K562 (cell line): ENCODE measurements around the gene FAM83D. TPM values are rescaled to one million over a fixed set of nuclear protein-coding genes. Genes with fewer than 3 reads are reported as not detected.

Source experiments
- ADNP ChIP-seq: fragments of 200-800 bp; sonication (Bioruptor generic); IDR thresholded peaks from 2 replicates; pipeline ENCODE4 v1.6.1; 2016; ENCODE audit warnings: missing genetic modification characterization, missing compliant biosample characterization
- ASH1L ChIP-seq: fragments of 450-650 bp; IDR thresholded peaks from 2 replicates; pipeline ENCODE4 v1.6.1; 2018; ENCODE audit warnings: borderline replicate concordance, mild to moderate bottlenecking, low read depth; ENCODE audit not compliant: partially characterized antibody
- BHLHE40 ChIP-seq: IDR thresholded peaks from 2 replicates; pipeline ENCODE4 v1.6.1; 2011; ENCODE audit warnings: low read length, improper control_type of control experiment
- CHD2 ChIP-seq: IDR thresholded peaks from 2 replicates; pipeline ENCODE4 v1.6.1; 2011; ENCODE audit warnings: low read depth, low read length
- E2F5 ChIP-seq: sonication (generic); formaldehyde crosslinking; IDR thresholded peaks from 2 replicates; pipeline ENCODE4 v1.8.0; 2022; ENCODE audit warnings: mild to moderate bottlenecking, missing genetic modification reagents
- GATAD2B ChIP-seq: fragments of 450-650 bp; IDR thresholded peaks from 2 replicates; pipeline ENCODE4 v1.6.1; 2017; ENCODE audit warnings: mild to moderate bottlenecking, borderline replicate concordance
- GTF3C2 ChIP-seq: IDR thresholded peaks from 3 replicates; pipeline ENCODE4 v1.6.1; 2011; ENCODE audit warnings: borderline replicate concordance, mild to moderate bottlenecking, moderate library complexity; ENCODE audit not compliant: insufficient read length; ENCODE audit errors: extremely low read depth
- MAFK ChIP-seq: IDR thresholded peaks from 2 replicates; pipeline ENCODE4 v1.6.1; 2011; ENCODE audit warnings: low read length, improper control_type of control experiment
- MAX ChIP-seq: sonication (generic); formaldehyde crosslinking; IDR thresholded peaks from 2 replicates; pipeline ENCODE4 v1.9.0; 2022; ENCODE audit warnings: mild to moderate bottlenecking, missing genetic modification reagents
- MTF1 ChIP-seq: fragments of 250-450 bp; sonication (Bioruptor Pico); IDR thresholded peaks from 2 replicates; pipeline ENCODE4 v1.9.0; 2021; ENCODE audit warnings: moderate library complexity, mild to moderate bottlenecking, inconsistent platforms, borderline replicate concordance
- MYBL2 ChIP-seq, 2 experiments: fragments of 450-650 bp in 1 of 2; sonication (generic) in 1 of 2; formaldehyde crosslinking in 1 of 2; IDR thresholded peaks; 2 replicates each; pipeline versions ENCODE4 v1.6.1 to v1.8.1; 2017 to 2022; ENCODE audit warnings: borderline replicate concordance in 1 of 2, inconsistent platforms in 1 of 2, low read depth in 1 of 2, mild to moderate bottlenecking in 1 of 2, missing genetic modification reagents in 1 of 2, moderate library complexity in 1 of 2
- PHF20 ChIP-seq: fragments of 450-650 bp; IDR thresholded peaks from 2 replicates; pipeline ENCODE4 v1.6.1; 2018; ENCODE audit not compliant: partially characterized antibody
- PTBP1 ChIP-seq: fragments of 200-400 bp; formaldehyde crosslinking; IDR thresholded peaks from 2 replicates; pipeline ENCODE4 v1.6.1; 2017; ENCODE audit warnings: low read depth, low read length
- PTRF ChIP-seq: fragments of 450-650 bp; IDR thresholded peaks from 2 replicates; pipeline ENCODE4 v1.6.1; 2016; ENCODE audit warnings: mild to moderate bottlenecking, missing genetic modification characterization, missing compliant biosample characterization
- RNF2 ChIP-seq: sonication (generic); IDR thresholded peaks from 2 replicates; pipeline ENCODE4 v1.6.1; 2016
- SIN3B ChIP-seq: fragments of 450-650 bp; IDR thresholded peaks from 2 replicates; pipeline ENCODE4 v1.6.1; 2017; ENCODE audit warnings: low read depth, mild to moderate bottlenecking, moderate library complexity
- SMARCA4 ChIP-seq: fragments of 450-650 bp; IDR thresholded peaks from 2 replicates; pipeline ENCODE4 v1.6.1; 2016
- TCF3 ChIP-seq: sonication (generic); formaldehyde crosslinking; IDR thresholded peaks from 2 replicates; pipeline ENCODE4 v1.4.0; 2020; ENCODE audit warnings: mild to moderate bottlenecking, missing genetic modification reagents
- TSC22D4 ChIP-seq: fragments of 450-650 bp; IDR thresholded peaks from 2 replicates; pipeline ENCODE4 v1.6.1; 2016; ENCODE audit warnings: missing genetic modification characterization, missing biosample characterization, control low read depth
- ZNF146 ChIP-seq: IDR thresholded peaks from one replicate; pipeline ENCODE4 v1.6.1; 2018; ENCODE audit warnings: missing compliant biosample characterization; ENCODE audit not compliant: unreplicated experiment
- ZNF561 ChIP-seq: fragments of 450-650 bp; formaldehyde crosslinking; conservative IDR thresholded peaks from 2 replicates; pipeline ENCODE4 v1.4.0; 2020; ENCODE audit warnings: mild to moderate bottlenecking, moderate library complexity
- ZNF764 ChIP-seq: fragments of 250-450 bp; sonication (Bioruptor Pico); IDR thresholded peaks from 2 replicates; pipeline ENCODE4 v1.4.0; 2020; ENCODE audit warnings: low read depth, mild to moderate bottlenecking, moderate library complexity
- ZNF79 ChIP-seq: fragments of 250-450 bp; sonication (Bioruptor Pico); IDR thresholded peaks from 2 replicates; pipeline ENCODE4 v1.4.0; 2020; ENCODE audit warnings: low read depth, mild to moderate bottlenecking, moderate library complexity
- polyA plus RNA-seq, 8 experiments: library from polyadenylated mRNA; depleted of rRNA in 4 of 8; stranded (reverse) in 5 of 8; unstranded in 3 of 8; fragments of >200 nt; fragmentation: Nextera tagmentation in 2 of 8; fragmentation: Illumina TruSeq in 1 of 8; extraction: Ambion mirVana in 2 of 8; extraction: Trizol in 1 of 8; gene quantifications; 2 replicates each; pipeline versions ENCODE4 v1.2.1 to v1.2.3, GENCODE V29; 2011 to 2014; ENCODE audit warnings: inconsistent platforms in 1 of 8, missing spikeins in 1 of 8
- total RNA-seq, 7 experiments: library from RNA; depleted of rRNA in 6 of 7; stranded (reverse); fragments of >200 nt in 6 of 7; fragmentation: Illumina TruSeq in 2 of 7; extraction: Trizol in 2 of 7; gene quantifications; 2 replicates each; pipeline versions ENCODE4 v1.2.1 to v1.2.3, GENCODE V29; 2011 to 2021; ENCODE audit warnings: low replicate concordance in 1 of 7
- TF ChIP-seq, protein P1 (sequence below): sonication (generic); formaldehyde crosslinking; IDR thresholded peaks from 2 replicates; pipeline ENCODE4 v1.5.0; 2020; ENCODE audit warnings: missing genetic modification reagents
- TF ChIP-seq, protein P2 (sequence below): fragments of 450-650 bp; IDR thresholded peaks from 2 replicates; pipeline ENCODE4 v1.6.1; 2018; ENCODE audit warnings: mild to moderate bottlenecking, low read depth; ENCODE audit not compliant: partially characterized antibody

The FAM83D gene
- total and polyA plus RNA-seq, 9 of the 15 experiments (the other 6 are each of a cell fraction or from before 2014, with no cell fraction given), result 8.2 to 66.1 (median 43.5) TPM

DNA sequence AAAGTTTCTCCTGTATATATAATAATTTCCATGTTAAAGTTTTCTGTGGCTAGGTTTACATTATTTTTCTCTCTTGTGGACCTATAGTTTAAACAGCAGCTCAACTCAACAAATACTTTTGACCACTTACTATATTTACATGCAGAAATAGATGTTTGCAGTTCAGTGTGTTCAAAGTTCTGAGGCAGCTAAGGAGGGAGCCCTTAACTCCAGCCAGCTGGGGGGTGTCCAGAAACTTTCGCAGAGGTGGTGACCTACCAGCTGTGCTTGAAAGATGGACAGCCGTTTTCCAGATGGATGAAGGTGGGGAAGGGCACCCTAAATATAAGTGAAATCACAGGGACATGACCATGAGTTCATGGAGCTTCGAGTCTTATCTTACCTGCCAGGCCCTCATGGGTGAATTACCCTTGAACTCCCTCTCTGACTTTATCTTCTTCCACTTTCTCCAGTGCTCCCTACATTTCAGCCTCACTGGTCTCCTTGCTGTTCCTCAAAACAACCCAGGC lies 69.4 kb downstream of the FAM83D start (continued):
- TF ChIP-seq, protein P1, sequence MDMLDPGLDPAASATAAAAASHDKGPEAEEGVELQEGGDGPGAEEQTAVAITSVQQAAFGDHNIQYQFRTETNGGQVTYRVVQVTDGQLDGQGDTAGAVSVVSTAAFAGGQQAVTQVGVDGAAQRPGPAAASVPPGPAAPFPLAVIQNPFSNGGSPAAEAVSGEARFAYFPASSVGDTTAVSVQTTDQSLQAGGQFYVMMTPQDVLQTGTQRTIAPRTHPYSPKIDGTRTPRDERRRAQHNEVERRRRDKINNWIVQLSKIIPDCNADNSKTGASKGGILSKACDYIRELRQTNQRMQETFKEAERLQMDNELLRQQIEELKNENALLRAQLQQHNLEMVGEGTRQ (CRISPR knock-in tag), result no peak
- no peak for TF ChIP-seq E2F5 (CRISPR knock-in tag)
- no peak for TF ChIP-seq PHF20
- no peak for TF ChIP-seq PTRF (tag)
- TF ChIP-seq MYBL2 (IDR thresholded peaks at IDR 0.05; ENCODE audit: low read depth), result no peak
- no peak for TF ChIP-seq MYBL2 (CRISPR knock-in tag; IDR thresholded peaks at IDR 0.05; ENCODE audit: borderline replicate concordance)
- TF ChIP-seq MAFK, result no peak
- TF ChIP-seq ZNF561 (CRISPR knock-in tag), result no peak
- no peak for TF ChIP-seq TSC22D4 (tag)
- TF ChIP-seq, protein P2, sequence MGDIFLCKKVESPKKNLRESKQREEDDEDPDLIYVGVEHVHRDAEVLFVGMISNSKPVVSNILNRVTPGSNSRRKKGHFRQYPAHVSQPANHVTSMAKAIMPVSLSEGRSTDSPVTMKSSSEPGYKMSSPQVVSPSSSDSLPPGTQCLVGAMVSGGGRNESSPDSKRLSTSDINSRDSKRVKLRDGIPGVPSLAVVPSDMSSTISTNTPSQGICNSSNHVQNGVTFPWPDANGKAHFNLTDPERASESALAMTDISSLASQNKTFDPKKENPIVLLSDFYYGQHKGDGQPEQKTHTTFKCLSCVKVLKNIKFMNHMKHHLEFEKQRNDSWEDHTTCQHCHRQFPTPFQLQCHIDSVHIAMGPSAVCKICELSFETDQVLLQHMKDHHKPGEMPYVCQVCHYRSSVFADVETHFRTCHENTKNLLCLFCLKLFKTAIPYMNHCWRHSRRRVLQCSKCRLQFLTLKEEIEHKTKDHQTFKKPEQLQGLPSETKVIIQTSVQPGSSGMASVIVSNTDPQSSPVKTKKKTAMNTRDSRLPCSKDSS, result no peak
- no peak for TF ChIP-seq GATAD2B
- TF ChIP-seq MAX (CRISPR knock-in tag), result no peak
- no peak for TF ChIP-seq ZNF764
- no peak for TF ChIP-seq MTF1 (CRISPR knock-in tag)
- no peak for TF ChIP-seq PTBP1
- no peak for TF ChIP-seq CHD2
- no peak for TF ChIP-seq RNF2
- TF ChIP-seq BHLHE40, result no peak
- TF ChIP-seq ADNP (tag), result no peak
- peak; percentile 82 for TF ChIP-seq SMARCA4
- no peak for TF ChIP-seq ZNF146 (CRISPR knock-in tag)
- no peak for TF ChIP-seq SIN3B
- no peak for TF ChIP-seq GTF3C2
- no peak for TF ChIP-seq ZNF79 (CRISPR knock-in tag)
- peak; percentile 91 for TF ChIP-seq TCF3 (CRISPR knock-in tag)
- TF ChIP-seq ASH1L, result no peak
